ENCODE data around the gene GALNS. TPM values are rescaled to one million over a fixed set of nuclear protein-coding genes. Genes with fewer than 3 reads are reported as not detected.

The GALNS gene
- total and polyA plus RNA-seq, 2 of the 13 experiments (the other 11 are each of a cell fraction or from before 2014, with no cell fraction given): 9.2 to 9.8 TPM

GRCh38 chr16:88839026-88839529, 17.7 kb downstream of the GALNS start (continued):
- peak; percentile 23; the same call in 1 of the 2 replicates for TF ChIP-seq ZNF770 (CRISPR knock-in tag; IDR thresholded peaks at IDR 0.05)
- TF ChIP-seq STAG1 (CRISPR knock-in tag; IDR thresholded peaks at IDR 0.05): peak; percentile 54
- peak; percentile 63 for TF ChIP-seq TAF15 (IDR thresholded peaks at IDR 0.05; ENCODE audit: low read depth, low read length, poor library complexity, severe bottlenecking)
- TF ChIP-seq ZNF782 (CRISPR knock-in tag; IDR thresholded peaks at IDR 0.05; ENCODE audit: borderline replicate concordance): no peak
- TF ChIP-seq ZFYVE20 (CRISPR knock-in tag; IDR thresholded peaks at IDR 0.05; ENCODE audit: borderline replicate concordance, low read depth): no peak
- TF ChIP-seq HNRNPUL1 (IDR thresholded peaks at IDR 0.05; ENCODE audit: low read depth, low read length): no peak
- no peak for TF ChIP-seq SKI (IDR thresholded peaks at IDR 0.05; ENCODE audit: partially characterized antibody)
- peak; percentile 69 for TF ChIP-seq RARA (CRISPR knock-in tag; IDR thresholded peaks at IDR 0.05)
- TF ChIP-seq ZNF253 (CRISPR knock-in tag; IDR thresholded peaks at IDR 0.05; ENCODE audit: borderline replicate concordance): no peak
- TF ChIP-seq TBP (CRISPR knock-in tag; IDR thresholded peaks at IDR 0.05): no peak
- no peak for TF ChIP-seq ZNF503 (CRISPR knock-in tag; IDR thresholded peaks at IDR 0.05)
- no peak for TF ChIP-seq ZNF510 (CRISPR knock-in tag; IDR thresholded peaks at IDR 0.05; ENCODE audit: low read depth)
- TF ChIP-seq ZNF609 (CRISPR knock-in tag; IDR thresholded peaks at IDR 0.05; ENCODE audit: borderline replicate concordance): 0 out of 2 replicates have a peak, but pooled peaks have one; percentile 29
- no peak for TF ChIP-seq TEAD2 (CRISPR knock-in tag; IDR thresholded peaks at IDR 0.05)
- TF ChIP-seq THYN1 (CRISPR knock-in tag; IDR thresholded peaks at IDR 0.05; ENCODE audit: borderline replicate concordance, low read depth): no peak
- TF ChIP-seq GATAD1 (CRISPR knock-in tag; IDR thresholded peaks at IDR 0.05): peak; percentile 48
- no peak for TF ChIP-seq CEBPG (CRISPR knock-in tag; IDR thresholded peaks at IDR 0.05)
- no peak for TF ChIP-seq JDP2 (CRISPR knock-in tag; IDR thresholded peaks at IDR 0.05; ENCODE audit: borderline replicate concordance)
- TF ChIP-seq BHLHE40 (IDR thresholded peaks at IDR 0.05; ENCODE audit: low read length): peak; percentile 52; the same call in 1 of the 2 replicates
- TF ChIP-seq TCF7L2 (IDR thresholded peaks at IDR 0.05; ENCODE audit: low read depth, low read length): no peak
- TF ChIP-seq E2F5 (CRISPR knock-in tag; conservative IDR thresholded peaks at IDR 0.05): no peak
- no peak for TF ChIP-seq ZNF331 (CRISPR knock-in tag; IDR thresholded peaks at IDR 0.05)
